Stomach (tissue), 9 donors: ENCODE results near the gene CD99L2. TPM values are rescaled to one million over a fixed set of nuclear protein-coding genes. Genes with fewer than 3 reads are reported as not detected.

ENCODE experiments used
- DNase-seq, 2 donors: peaks; one replicate each; pipeline versions ENCODE4 v3.0.0 to v3.0.0-alpha.2; 2013 to 2019
- H3K27ac ChIP-seq, 5 donors: fragments of 200-600 bp in 4 of 5; sonication (generic) in 4 of 5; one replicate each; pipeline ENCODE4 v1.5.1; 2013 to 2019; ENCODE audit warnings: mild to moderate bottlenecking in 1 of 5, moderate library complexity in 1 of 5
- H3K27me3 ChIP-seq, 3 donors: fragments of 200-600 bp; sonication (generic); one replicate each; pipeline ENCODE4 v1.5.1; 2017 to 2019; ENCODE audit warnings: mixed run types in 1 of 3
- H3K36me3 ChIP-seq, 4 donors: fragments of 200-600 bp; sonication (generic); 1 replicate in 3 of 4; 2 replicates in 1 of 4; pipeline ENCODE4 v1.5.1; 2016 to 2019
- H3K4me1 ChIP-seq, 4 donors: fragments of 200-600 bp; sonication (generic); one replicate each; pipeline ENCODE4 v1.5.1; 2016 to 2019
- H3K4me3 ChIP-seq, 4 donors: fragments of 200-600 bp; sonication (generic) in 3 of 4; one replicate each; pipeline ENCODE4 v1.5.1; 2016 to 2019; ENCODE audit warnings: mild to moderate bottlenecking in 1 of 4
- H3K9me3 ChIP-seq, 4 donors: fragments of 200-600 bp; sonication (generic); one replicate each; pipeline ENCODE4 v1.5.1; 2016 to 2019
- CTCF ChIP-seq, 7 experiments: fragments of 450-650 bp in 4 of 7; fragments of 200-600 bp in 3 of 7; sonication (generic) in 3 of 7; IDR thresholded peaks; one replicate each; pipeline ENCODE4 v1.5.1; 2016 to 2019; ENCODE audit warnings: antibody characterized with exemption in 7 of 7, control low read depth in 2 of 7, mild to moderate bottlenecking in 1 of 7
- EP300 ChIP-seq: sonication (generic); formaldehyde crosslinking; IDR thresholded peaks from one replicate; pipeline ENCODE4 v1.6.1; 2017; ENCODE audit warnings: antibody characterized with exemption
- POLR2A ChIP-seq, 4 donors: fragments of 450-650 bp; IDR thresholded peaks; one replicate each; pipeline ENCODE4 v1.6.1; 2016; ENCODE audit warnings: antibody characterized with exemption in 4 of 4, control low read depth in 2 of 4, mild to moderate bottlenecking in 1 of 4, moderate library complexity in 1 of 4
- POLR2AphosphoS5 ChIP-seq, 3 donors: sonication (generic); formaldehyde crosslinking; IDR thresholded peaks; one replicate each; pipeline ENCODE4 v1.6.1; 2016; ENCODE audit warnings: antibody characterized with exemption in 3 of 3
- WGBS, 5 donors: extraction: QIAGEN DNeasy Blood & Tissue Kit in 3 of 5; methylation state at CpG; one replicate each; pipeline versions ENCODE4 v1.1.5 to v1.1.7; 2013 to 2018; 5-methylcytosine and 5-hydroxymethylcytosine counted together
- intact Hi-C: fragments of 100-400 bp; cut with DNase I; formaldehyde crosslinking; loops from one replicate; pipeline ENCODE4 v1.15.1; 2023; ENCODE audit warnings: low total_unique reads
- polyA plus RNA-seq, 3 donors: library from polyadenylated mRNA; stranded (reverse); fragments of 200-250 nt; gene quantifications; one replicate each; pipeline ENCODE4 v1.2.3, GENCODE V29; 2013
- total RNA-seq, 5 donors: library from RNA; depleted of rRNA; stranded (reverse); fragments of >200 nt; gene quantifications; one replicate each; pipeline versions ENCODE4 v1.1.0 to v1.2.3, GENCODE V29; 2014 to 2016
- donor health status: healthy with polysubstance abuse.
- donor health status: Bipolar disorder and iron deficiency.
- donor health status: healthy.

The CD99L2 gene
- total and polyA plus RNA-seq, 8 donors: 3.5 to 40.6 (median 13.7) TPM

GRCh38 chrX:150863191-150863590, 35.3 kb downstream of the CD99L2 start:
- Histone ChIP-seq H3K9me3 (peaks cover 0 to 12% (median 5%) of the 10 kb centered on the region in 4 donors), H3K27ac (no peak overlapping the region), H3K4me3 (no peak overlapping the region), H3K36me3 (no peaks in the 10 kb centered on the region), H3K27me3 (no peaks in the 10 kb centered on the region), H3K4me1 (no peaks in the 10 kb centered on the region)
- TF ChIP-seq CTCF (IDR thresholded peaks at IDR 0.05): no peak
- TF ChIP-seq POLR2A (IDR thresholded peaks at IDR 0.05): no peak
- no peak for TF ChIP-seq POLR2AphosphoS5 (IDR thresholded peaks at IDR 0.05)
- TF ChIP-seq EP300: no peak
- intact Hi-C loops: no loop called here
- DNase-seq: no peak

GRCh38 chrX:150857453-150857852, 41.0 kb downstream of the CD99L2 start:
- Histone ChIP-seq H3K4me3 (no peak overlapping the region), H3K4me1 (no peaks in the 10 kb centered on the region), H3K36me3 (no peaks in the 10 kb centered on the region), H3K9me3 (peaks cover 0 to 32% (median 10%) of the 10 kb centered on the region in 4 donors), H3K27ac (no peak overlapping the region), H3K27me3 (no peaks in the 10 kb centered on the region)
- TF ChIP-seq POLR2AphosphoS5 (IDR thresholded peaks at IDR 0.05) (no peak), CTCF (IDR thresholded peaks at IDR 0.05) (no peak), POLR2A (IDR thresholded peaks at IDR 0.05) (no peak), EP300 (no peak)
- no peak for DNase-seq
- intact Hi-C loops: no loop called here
- 70 to 93% (median 77%) methylated on average over 3 of the region's 3 CpGs for WGBS, 5 donors

GRCh38 chrX:150856785-150857184, 41.7 kb downstream of the CD99L2 start:
- intact Hi-C loops: no loop called here
- no peak for DNase-seq
- H3K4me3 ChIP-seq: no peak overlapping the region
- H3K27me3 ChIP-seq: no peaks in the 10 kb centered on the region
- 77 to 100% (median 86%) methylated on average over 1 of the region's 1 CpG for WGBS, 5 donors
- TF ChIP-seq POLR2AphosphoS5 (IDR thresholded peaks at IDR 0.05) (no peak), CTCF (IDR thresholded peaks at IDR 0.05) (no peak), POLR2A (IDR thresholded peaks at IDR 0.05) (no peak)
- no peaks in the 10 kb centered on the region for H3K4me1 ChIP-seq
- H3K9me3 ChIP-seq: peaks cover 0 to 31% (median 10%) of the 10 kb centered on the region in 4 donors
- no peak overlapping the region for H3K27ac ChIP-seq
- no peaks in the 10 kb centered on the region for H3K36me3 ChIP-seq

- 78 to 96% (median 93%) methylated on average over 3 of the region's 3 CpGs for WGBS, 5 donors
- no peak for DNase-seq
- H3K4me1 ChIP-seq: no peaks in the 10 kb centered on the region
- intact Hi-C loops: no loop called here
- H3K4me3 ChIP-seq: no peak overlapping the region
- H3K27me3 ChIP-seq: no peaks in the 10 kb centered on the region
- no peaks in the 10 kb centered on the region for H3K36me3 ChIP-seq
- H3K27ac ChIP-seq: no peak overlapping the region
- TF ChIP-seq POLR2A (IDR thresholded peaks at IDR 0.05) (no peak), POLR2AphosphoS5 (IDR thresholded peaks at IDR 0.05) (no peak), CTCF (IDR thresholded peaks at IDR 0.05) (no peak), EP300 (no peak)
- H3K9me3 ChIP-seq: peaks cover 0 to 24% (median 7%) of the 10 kb centered on the region in 4 donors
These were observed 42.4 kb downstream of the CD99L2 start for GRCh38 chrX:150856101-150856500.
